H1 (cell line): Measurements from ENCODE around the gene HRH3. TPM values are rescaled to one million over a fixed set of nuclear protein-coding genes. Genes with fewer than 3 reads are reported as not detected.

Experiments used
- CTCF ChIA-PET: fragments of 300-600 bp; sonication (Branson Sonifier 250); formaldehyde crosslinking; loops from one replicate; lab custom pipeline; 2021; ENCODE audit not compliant: partially characterized antibody; lab: Charles Lee
- POLR2A ChIA-PET: fragments of 300-600 bp; sonication (Branson Sonifier 250); formaldehyde crosslinking; loops from one replicate; lab custom pipeline; 2021; ENCODE audit warnings: inconsistent platforms; ENCODE audit not compliant: partially characterized antibody; lab: Charles Lee
- DNase-seq, 2 experiments: peaks; one replicate each; pipeline versions ENCODE4 v3.0.0 to v3.0.0-alpha.2; 2010 to 2022; ENCODE audit warnings: low spot score in 2 of 2, low read depth in 1 of 2, mixed read lengths in 1 of 2
- FAIRE-seq: peaks from 2 replicates; lab custom pipeline; 2011; peaks lifted over from hg19 to GRCh38; lab: Jason Lieb, UNC
- H2AFZ ChIP-seq: 2 replicates; pipeline ENCODE4 v1.8.1; 2012; ENCODE audit warnings: low read length, inconsistent platforms
- H2AK5ac ChIP-seq: 2 replicates; pipeline ENCODE4 v1.6.1; 2013; ENCODE audit warnings: low read depth, low read length
- H2BK120ac ChIP-seq: replicated peaks from 2 replicates; pipeline ENCODE3; 2013; ENCODE audit warnings: low read depth, low read length, inconsistent platforms
- H2BK12ac ChIP-seq: 2 replicates; pipeline ENCODE4 v1.6.1; 2013; ENCODE audit warnings: low read depth, low read length
- H2BK15ac ChIP-seq: 2 replicates; pipeline ENCODE4 v1.6.1; 2013; ENCODE audit warnings: low read length
- H2BK20ac ChIP-seq: 2 replicates; pipeline ENCODE4 v1.6.1; 2013; ENCODE audit warnings: low read length
- H2BK5ac ChIP-seq: 2 replicates; pipeline ENCODE4 v1.6.1; 2013; ENCODE audit warnings: low read depth, low read length
- H3K14ac ChIP-seq: 2 replicates; pipeline ENCODE4 v1.6.1; 2013; ENCODE audit warnings: inconsistent platforms; ENCODE audit not compliant: insufficient read length
- H3K18ac ChIP-seq: 2 replicates; pipeline ENCODE4 v1.6.1; 2013; ENCODE audit warnings: low read length; ENCODE audit errors: extremely low read depth
- H3K23ac ChIP-seq: 2 replicates; pipeline ENCODE4 v1.6.1; 2013; ENCODE audit warnings: inconsistent platforms; ENCODE audit not compliant: insufficient read length
- H3K23me2 ChIP-seq: 2 replicates; pipeline ENCODE4 v1.6.1; 2013; ENCODE audit warnings: low read depth, low read length
- H3K27ac ChIP-seq: 2 replicates; pipeline ENCODE4 v1.6.1; 2011; ENCODE audit warnings: low read depth, low read length, inconsistent platforms
- H3K27me3 ChIP-seq, 4 experiments: replicated peaks in 1 of 4; 1 replicate in 1 of 4; 2 replicates in 3 of 4; pipeline versions ENCODE4 v1.6.1 to v1.8.1; 2011 to 2013; ENCODE audit warnings: low read length in 3 of 4, mild to moderate bottlenecking in 3 of 4, inconsistent platforms in 2 of 4, mixed read lengths in 2 of 4, moderate library complexity in 1 of 4; ENCODE audit not compliant: control insufficient read depth in 3 of 4, insufficient read depth in 3 of 4; ENCODE audit errors: extremely low read depth in 1 of 4
- H3K36me3 ChIP-seq, 4 experiments: 2 replicates each; pipeline versions ENCODE4 v1.6.1 to v1.8.1; 2011 to 2013; ENCODE audit warnings: mild to moderate bottlenecking in 4 of 4, low read length in 3 of 4, moderate library complexity in 2 of 4, control low read depth in 1 of 4, inconsistent platforms in 1 of 4; ENCODE audit not compliant: insufficient read depth in 4 of 4, control insufficient read depth in 2 of 4
- H3K4ac ChIP-seq: replicated peaks from 2 replicates; pipeline ENCODE3; 2013; ENCODE audit warnings: low read length, low read depth, mixed read lengths, inconsistent platforms; ENCODE audit not compliant: insufficient read length
- H3K4me1 ChIP-seq, 4 experiments: replicated peaks in 1 of 4; 1 replicate in 1 of 4; 2 replicates in 3 of 4; pipeline versions ENCODE4 v1.6.1 to v1.8.1; 2011 to 2013; ENCODE audit warnings: low read length in 3 of 4, inconsistent platforms in 2 of 4, mixed read lengths in 1 of 4; ENCODE audit not compliant: insufficient read depth in 4 of 4, control insufficient read depth in 3 of 4
- H3K4me2 ChIP-seq, 2 experiments: 2 replicates each; pipeline versions ENCODE4 v1.6.1 to v1.8.1; 2011 to 2013; ENCODE audit warnings: low read depth in 2 of 2, low read length in 2 of 2, control low read depth in 1 of 2, inconsistent platforms in 1 of 2, mild to moderate bottlenecking in 1 of 2; ENCODE audit not compliant: insufficient read depth in 1 of 2
- H3K4me3 ChIP-seq, 4 experiments: fragments of 200-600, 300-600 bp in 1 of 4; sonication (generic), shearing (Covaris generic), sonication (Bioruptor Twin) in 1 of 4; 2 replicates each; pipeline versions ENCODE4 v1.5.1 to v1.8.1; 2011 to 2016; ENCODE audit warnings: low read length in 4 of 4, low read depth in 3 of 4, control low read depth in 2 of 4, inconsistent platforms in 2 of 4, mild to moderate bottlenecking in 2 of 4, mixed read lengths in 1 of 4, moderate library complexity in 1 of 4; ENCODE audit not compliant: insufficient read depth in 2 of 4; ENCODE audit errors: extremely low read depth in 1 of 4
- H3K56ac ChIP-seq: replicated peaks from 2 replicates; pipeline ENCODE3; 2013; ENCODE audit warnings: low read depth, mild to moderate bottlenecking, mixed read lengths, low read length, inconsistent platforms; ENCODE audit not compliant: insufficient read length
- H3K79me1 ChIP-seq: 2 replicates; pipeline ENCODE4 v1.6.1; 2013; ENCODE audit warnings: low read depth, low read length, control low read depth
- H3K79me2 ChIP-seq, 2 experiments: 2 replicates each; pipeline versions ENCODE4 v1.6.1 to v1.8.1; 2012 to 2013; ENCODE audit warnings: low read length in 2 of 2, mild to moderate bottlenecking in 2 of 2, inconsistent platforms in 1 of 2; ENCODE audit not compliant: insufficient read depth in 2 of 2, control insufficient read depth in 1 of 2
- H3K9ac ChIP-seq, 4 experiments: replicated peaks in 1 of 4; 1 replicate in 1 of 4; 2 replicates in 3 of 4; pipeline versions ENCODE4 v1.6.1 to v1.8.1; 2011 to 2013; ENCODE audit warnings: low read depth in 3 of 4, low read length in 3 of 4, control low read depth in 2 of 4, mild to moderate bottlenecking in 2 of 4, moderate library complexity in 2 of 4, inconsistent platforms in 1 of 4; ENCODE audit errors: extremely low read depth in 1 of 4
- H3K9me3 ChIP-seq, 2 experiments: 2 replicates each; pipeline versions ENCODE4 v1.6.1 to v1.8.1; 2012 to 2013; ENCODE audit warnings: mild to moderate bottlenecking in 2 of 2, moderate library complexity in 2 of 2, control low read depth in 1 of 2, inconsistent platforms in 1 of 2, low read depth in 1 of 2, low read length in 1 of 2, mixed read lengths in 1 of 2; ENCODE audit not compliant: insufficient read depth in 2 of 2
- H4K20me1 ChIP-seq, 2 experiments: replicated peaks in 1 of 2; 2 replicates each; pipeline versions ENCODE3 to v1.8.1; 2011 to 2013; ENCODE audit warnings: inconsistent platforms in 2 of 2, low read length in 2 of 2, mild to moderate bottlenecking in 1 of 2; ENCODE audit not compliant: insufficient read depth in 2 of 2, control insufficient read depth in 1 of 2
- H4K5ac ChIP-seq: 2 replicates; pipeline ENCODE4 v1.6.1; 2013; ENCODE audit warnings: low read length, low read depth, mixed read lengths, inconsistent platforms; ENCODE audit not compliant: insufficient read length
- H4K8ac ChIP-seq: 2 replicates; pipeline ENCODE4 v1.8.0; 2013; ENCODE audit warnings: mild to moderate bottlenecking, moderate library complexity, low read length, inconsistent platforms; ENCODE audit not compliant: insufficient read depth; ENCODE audit errors: extremely low read depth
- H4K91ac ChIP-seq: replicated peaks from 2 replicates; pipeline ENCODE3; 2013; ENCODE audit warnings: low read length, mixed read lengths, inconsistent platforms; ENCODE audit not compliant: insufficient read length
- BRCA1 ChIP-seq: IDR thresholded peaks from 2 replicates; pipeline ENCODE4 v1.6.1; 2012; ENCODE audit warnings: low read depth, low read length, improper control_type of control experiment
- CHD2 ChIP-seq: IDR thresholded peaks from 2 replicates; pipeline ENCODE4 v1.6.1; 2012; ENCODE audit warnings: low read length, improper control_type of control experiment
- HDAC2 ChIP-seq, 2 experiments: fragments of 300-600 bp in 1 of 2; sonication (generic) in 1 of 2; IDR thresholded peaks; 2 replicates each; pipeline ENCODE4 v1.6.1; 2011 to 2012; ENCODE audit warnings: low read depth in 2 of 2, low read length in 2 of 2, mild to moderate bottlenecking in 2 of 2, moderate library complexity in 2 of 2, borderline replicate concordance in 1 of 2, inconsistent platforms in 1 of 2
- RXRA ChIP-seq: IDR thresholded peaks from 2 replicates; pipeline ENCODE4 v1.6.1; 2011; ENCODE audit warnings: low read depth, mild to moderate bottlenecking, low read length, moderate library complexity; ENCODE audit not compliant: insufficient read depth
- SP2 ChIP-seq: IDR thresholded peaks from 2 replicates; pipeline ENCODE4 v1.6.1; 2012; ENCODE audit warnings: mild to moderate bottlenecking, low read length, inconsistent platforms
- WGBS, 2 experiments: shearing (Covaris generic) in 1 of 2; methylation state at CpG; one replicate each; pipeline versions ENCODE4 v1.1.6 to v1.1.7; 2013 to 2015; ENCODE audit warnings: low lambda C conversion rate in 2 of 2, mixed read lengths in 2 of 2, inconsistent platforms in 1 of 2, low coverage in 1 of 2, missing lambda C conversion rate in 1 of 2; ENCODE audit not compliant: insufficient replicate concordance in 2 of 2, insufficient coverage in 1 of 2, insufficient read length in 1 of 2; ENCODE audit errors: extremely low coverage in 1 of 2, missing lambda C conversion rate in 1 of 2; 5-methylcytosine and 5-hydroxymethylcytosine counted together
- polyA plus RNA-seq, 7 experiments: library from polyadenylated mRNA; depleted of rRNA in 3 of 7; stranded (reverse) in 5 of 7; unstranded in 2 of 7; fragments of >200 nt in 5 of 7; fragments of 200-250 nt in 2 of 7; gene quantifications; 1 replicate in 5 of 7; 2 replicates in 1 of 7; 4 replicates in 1 of 7; pipeline versions ENCODE4 v1.2.1 to v1.2.3, GENCODE V29; 2011 to 2013; ENCODE audit warnings: missing spikeins in 2 of 7, mixed read lengths in 2 of 7
- total RNA-seq: library from RNA; stranded (reverse); fragmentation: NEBNext Ultra II Directional; extraction: Animal tissue kit (Norgen Biotek cat#: 25700); gene quantifications from 2 replicates; pipeline ENCODE4 v1.2.1, GENCODE V29; 2021

HRH3 gene
- total and polyA plus RNA-seq, 2 of the 8 experiments (the other 6 are each of a cell fraction or from before 2014, with no cell fraction given) = 2.0 to 4.5 TPM

- H3K56ac ChIP-seq = no peak overlapping the region
- ChIA-PET CTCF (interaction anchor here (1.6 kb wide), 1 partner anchor 36 kb away, joined by 4 read pairs; no protein-coding TSS in a partner anchor), POLR2A (interaction anchor here (0.7 to 1.8 kb wide), 3 partner anchors 10 to 51 kb away, joined by 3 to 5 read pairs (median 3); no protein-coding TSS in a partner anchor)
- H2AK5ac ChIP-seq = no peak overlapping the region
- no peak overlapping the region for H3K23ac ChIP-seq
- no peak overlapping the region for H3K14ac ChIP-seq
- H3K18ac ChIP-seq = no peak overlapping the region
- H3K79me2 ChIP-seq = no peaks in the 10 kb centered on the region
- no peak overlapping the region for H3K4ac ChIP-seq
- H3K4me3 ChIP-seq = no peak overlapping the region
- H4K5ac ChIP-seq = no peak overlapping the region
- H3K27ac ChIP-seq = no peak overlapping the region
- H4K20me1 ChIP-seq = peaks cover 4 to 5% of the 10 kb centered on the region in 2 experiments
- no peak overlapping the region for H2BK120ac ChIP-seq
- no peak overlapping the region for H2BK5ac ChIP-seq
- no peak overlapping the region for H4K91ac ChIP-seq
- H3K9ac ChIP-seq = no peak overlapping the region
- H2BK20ac ChIP-seq = no peak overlapping the region
- H2BK15ac ChIP-seq = no peak overlapping the region
- no peak for FAIRE-seq
- no peak overlapping the region for H4K8ac ChIP-seq
- DNase-seq = no peak
- no peaks in the 10 kb centered on the region for H3K4me1 ChIP-seq
- no peaks in the 10 kb centered on the region for H3K23me2 ChIP-seq
- no peak overlapping the region for H2AFZ ChIP-seq
- H3K4me2 ChIP-seq = no peak overlapping the region
- H3K9me3 ChIP-seq = no peaks in the 10 kb centered on the region
- H3K79me1 ChIP-seq = no peaks in the 10 kb centered on the region
- no peak overlapping the region for H2BK12ac ChIP-seq
- no peaks in the 10 kb centered on the region for H3K27me3 ChIP-seq
- WGBS, 2 experiments = 92% methylated on average over 8 of the region's 8 CpGs; no CpG with 5 or more reads in 1 of the 2 experiments
- peaks cover 2 to 25% (median 14%) of the 10 kb centered on the region in 4 experiments; a peak in 6 of 8 replicates for H3K36me3 ChIP-seq
- TF ChIP-seq CHD2 (no peak), BRCA1 (no peak), RXRA (no peak), HDAC2 (IDR thresholded peaks at IDR 0.05; ENCODE audit: borderline replicate concordance in 1 of 2, low read depth in 2 of 2, low read length in 2 of 2) (no peak), SP2 (no peak)
Measured at GRCh38 chr20:62171245-62171644, 48.8 kb downstream of the HRH3 start.
